ENCODE data around the gene MMP11. TPM values are rescaled to one million over a fixed set of nuclear protein-coding genes. Genes with fewer than 3 reads are reported as not detected.
A peak's percentile ranks its signal among the peaks of the same experiment; 100 is the strongest.
"Not testable (repeated sequence)": the region's sequence is repeated elsewhere in the genome, so short reads cannot be mapped to it uniquely, and the experiment has no call there.

The MMP11 gene, protein sequence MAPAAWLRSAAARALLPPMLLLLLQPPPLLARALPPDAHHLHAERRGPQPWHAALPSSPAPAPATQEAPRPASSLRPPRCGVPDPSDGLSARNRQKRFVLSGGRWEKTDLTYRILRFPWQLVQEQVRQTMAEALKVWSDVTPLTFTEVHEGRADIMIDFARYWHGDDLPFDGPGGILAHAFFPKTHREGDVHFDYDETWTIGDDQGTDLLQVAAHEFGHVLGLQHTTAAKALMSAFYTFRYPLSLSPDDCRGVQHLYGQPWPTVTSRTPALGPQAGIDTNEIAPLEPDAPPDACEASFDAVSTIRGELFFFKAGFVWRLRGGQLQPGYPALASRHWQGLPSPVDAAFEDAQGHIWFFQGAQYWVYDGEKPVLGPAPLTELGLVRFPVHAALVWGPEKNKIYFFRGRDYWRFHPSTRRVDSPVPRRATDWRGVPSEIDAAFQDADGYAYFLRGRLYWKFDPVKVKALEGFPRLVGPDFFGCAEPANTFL
- total RNA-seq = 10 to 100 TPM in 4 of 7 donors, 1 to 10 TPM in 3; 1.4 to 59.7 (median 12.1) TPM
- polyA plus RNA-seq = 10 to 100 TPM in 1 of 2 donors, 1 to 10 TPM in 1; 1.4 to 11.4 TPM
- long read RNA-seq, donor 1, transcript MMP11-201 (8 exons, 2,291 nt) = major isoform, 35 of 56 reads
- long read RNA-seq, donor 1, partial matches to known transcripts = 13 of 56 reads
- long read RNA-seq, donor 1, other reads (novel, unspliced or antisense) = 8 of 56 reads
- long read RNA-seq, donor 2, transcript MMP11-201 (8 exons, 2,291 nt) = major isoform, 5 of 5 reads
- long read RNA-seq, donor 2, partial matches to known transcripts = 0 of 5 reads
- long read RNA-seq, donor 2, other reads (novel, unspliced or antisense) = 0 of 5 reads
- long read RNA-seq, donor 3, transcript MMP11-201 (8 exons, 2,291 nt) = major isoform, 72 of 124 reads
- long read RNA-seq, donor 3, partial matches to known transcripts = 41 of 124 reads
- long read RNA-seq, donor 3, other reads (novel, unspliced or antisense) = 11 of 124 reads

DNA sequence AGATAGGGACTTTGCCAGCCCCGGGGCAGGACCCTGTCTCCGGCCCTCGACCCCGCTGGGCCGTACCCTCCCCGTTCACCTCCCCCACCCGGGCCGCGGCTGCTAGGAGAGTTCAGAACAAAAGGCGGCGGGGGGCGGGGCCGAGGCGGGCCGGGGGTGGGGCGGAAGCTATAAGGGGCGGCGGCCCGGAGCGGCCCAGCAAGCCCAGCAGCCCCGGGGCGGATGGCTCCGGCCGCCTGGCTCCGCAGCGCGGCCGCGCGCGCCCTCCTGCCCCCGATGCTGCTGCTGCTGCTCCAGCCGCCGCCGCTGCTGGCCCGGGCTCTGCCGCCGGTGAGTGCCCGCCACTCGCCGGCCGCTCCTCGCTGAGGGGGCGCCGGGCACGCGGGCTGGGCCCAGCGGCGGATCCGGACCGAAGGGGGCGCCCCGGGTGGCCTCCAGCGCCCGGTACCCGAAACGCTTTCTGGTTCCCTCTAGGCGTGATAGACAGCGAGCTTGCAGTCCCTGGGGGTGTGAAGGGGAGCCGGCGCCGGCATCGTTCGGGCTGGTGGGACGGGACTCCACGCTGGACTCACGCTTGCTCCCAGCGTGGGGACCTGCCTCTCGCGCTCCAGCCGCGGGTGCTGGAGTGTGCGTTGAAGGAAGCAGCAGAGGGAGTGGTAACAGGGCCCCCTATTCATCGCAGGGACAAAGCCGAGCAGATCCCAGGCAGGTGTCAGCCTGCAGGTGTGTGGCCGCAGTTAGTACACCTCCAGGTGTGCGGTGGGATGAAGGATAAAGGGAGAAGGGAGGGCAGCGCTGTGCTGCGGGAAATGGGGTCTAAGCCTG is at the start of gene MMP11:
TSS of gene MMP11 (plus strand) at position 201 of the 825 bp plus-strand sequence. CDS start at position 223, 22 bp downstream.
- Histone ChIP-seq H3K4me3 (peak within 1 kb of the TSS; percentile 42), H3K4me1 (ENCODE audit: insufficient read depth) (peaks cover 16% of the 10 kb centered on the region), H3K27ac (peak within 1 kb of the TSS in 1 of 2 donors; percentile 23), H3K36me3 (no peaks in the 10 kb centered on the region), H3K9me3 (no peaks in the 10 kb centered on the region), H3K27me3 (no peaks in the 10 kb centered on the region)
- TF ChIP-seq, protein P1, sequence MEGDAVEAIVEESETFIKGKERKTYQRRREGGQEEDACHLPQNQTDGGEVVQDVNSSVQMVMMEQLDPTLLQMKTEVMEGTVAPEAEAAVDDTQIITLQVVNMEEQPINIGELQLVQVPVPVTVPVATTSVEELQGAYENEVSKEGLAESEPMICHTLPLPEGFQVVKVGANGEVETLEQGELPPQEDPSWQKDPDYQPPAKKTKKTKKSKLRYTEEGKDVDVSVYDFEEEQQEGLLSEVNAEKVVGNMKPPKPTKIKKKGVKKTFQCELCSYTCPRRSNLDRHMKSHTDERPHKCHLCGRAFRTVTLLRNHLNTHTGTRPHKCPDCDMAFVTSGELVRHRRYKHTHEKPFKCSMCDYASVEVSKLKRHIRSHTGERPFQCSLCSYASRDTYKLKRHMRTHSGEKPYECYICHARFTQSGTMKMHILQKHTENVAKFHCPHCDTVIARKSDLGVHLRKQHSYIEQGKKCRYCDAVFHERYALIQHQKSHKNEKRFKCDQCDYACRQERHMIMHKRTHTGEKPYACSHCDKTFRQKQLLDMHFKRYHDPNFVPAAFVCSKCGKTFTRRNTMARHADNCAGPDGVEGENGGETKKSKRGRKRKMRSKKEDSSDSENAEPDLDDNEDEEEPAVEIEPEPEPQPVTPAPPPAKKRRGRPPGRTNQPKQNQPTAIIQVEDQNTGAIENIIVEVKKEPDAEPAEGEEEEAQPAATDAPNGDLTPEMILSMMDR (IDR thresholded peaks at IDR 0.05) = no peak
- TF ChIP-seq EP300 (IDR thresholded peaks at IDR 0.05) = no peak
- no peak for TF ChIP-seq POLR2A (IDR thresholded peaks at IDR 0.05)
- DNase-seq = peak; percentile 58 to 79 (median 67)
- 2 to 10% (median 3%) methylated on average over 29 to 79 of the region's 79 CpGs for WGBS, 3 donors
- intact Hi-C loops (cut with DNase I) = no loop called here

DNA sequence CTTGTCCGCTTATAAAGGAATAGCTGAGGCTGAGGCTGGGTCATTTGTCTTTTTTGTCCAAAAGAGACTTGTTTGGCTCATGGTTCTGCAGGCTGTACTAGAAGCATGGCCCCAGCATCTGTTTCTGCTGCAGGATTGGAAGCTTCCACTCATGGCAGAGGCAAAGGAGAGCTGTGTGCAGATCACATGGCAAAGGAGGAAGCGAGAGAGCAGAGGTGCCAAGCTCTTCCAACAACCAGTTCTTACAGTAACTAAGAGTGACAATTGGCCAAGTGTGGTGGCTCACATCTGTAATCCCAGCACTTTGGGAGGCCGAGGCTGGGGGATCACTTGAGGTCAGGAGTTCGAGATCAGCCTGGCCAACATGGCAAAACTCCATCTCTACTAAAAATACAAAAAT is 44.5 kb upstream of the MMP11 start:
- intact Hi-C loops (cut with DNase I); DNase-seq; H3K27ac ChIP-seq; H3K4me1 ChIP-seq (ENCODE audit: insufficient read depth); H3K27me3 ChIP-seq; H3K36me3 ChIP-seq; H3K4me3 ChIP-seq; H3K9me3 ChIP-seq: not testable (repeated sequence)
- WGBS, 3 donors = 87 to 97% (median 91%) methylated on average over 4 of the region's 4 CpGs

DNA sequence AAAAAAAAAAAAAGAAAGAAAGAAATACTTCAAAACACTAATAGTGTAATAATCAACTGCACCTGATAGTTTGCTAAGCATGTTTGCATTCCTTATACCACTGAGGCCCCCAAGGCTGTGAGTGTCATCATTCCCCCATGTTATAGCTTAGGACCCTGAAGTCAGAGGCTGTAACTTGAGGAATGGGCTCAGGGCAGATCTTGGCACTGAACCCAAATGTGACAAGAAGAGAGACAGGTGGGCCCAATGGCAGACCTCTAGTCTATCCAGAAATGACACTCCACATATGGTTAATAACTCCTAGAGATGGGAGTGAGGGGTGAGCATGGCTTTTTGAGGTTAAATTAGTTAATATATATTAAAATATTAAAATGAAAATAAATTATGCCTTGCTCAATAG is 35.0 kb upstream of the MMP11 start:
- Histone ChIP-seq H3K36me3 (no peaks in the 10 kb centered on the region), H3K27ac (no peak overlapping the region), H3K27me3 (no peaks in the 10 kb centered on the region), H3K9me3 (no peaks in the 10 kb centered on the region), H3K4me1 (ENCODE audit: insufficient read depth) (peaks cover 4% of the 10 kb centered on the region), H3K4me3 (no peak overlapping the region)
- no peak for TF ChIP-seq POLR2A (IDR thresholded peaks at IDR 0.05)
- TF ChIP-seq, protein P1 (IDR thresholded peaks at IDR 0.05) = no peak
- TF ChIP-seq EP300 (IDR thresholded peaks at IDR 0.05) = no peak
- intact Hi-C loops (cut with DNase I) = no loop called here
- DNase-seq = no peak

DNA sequence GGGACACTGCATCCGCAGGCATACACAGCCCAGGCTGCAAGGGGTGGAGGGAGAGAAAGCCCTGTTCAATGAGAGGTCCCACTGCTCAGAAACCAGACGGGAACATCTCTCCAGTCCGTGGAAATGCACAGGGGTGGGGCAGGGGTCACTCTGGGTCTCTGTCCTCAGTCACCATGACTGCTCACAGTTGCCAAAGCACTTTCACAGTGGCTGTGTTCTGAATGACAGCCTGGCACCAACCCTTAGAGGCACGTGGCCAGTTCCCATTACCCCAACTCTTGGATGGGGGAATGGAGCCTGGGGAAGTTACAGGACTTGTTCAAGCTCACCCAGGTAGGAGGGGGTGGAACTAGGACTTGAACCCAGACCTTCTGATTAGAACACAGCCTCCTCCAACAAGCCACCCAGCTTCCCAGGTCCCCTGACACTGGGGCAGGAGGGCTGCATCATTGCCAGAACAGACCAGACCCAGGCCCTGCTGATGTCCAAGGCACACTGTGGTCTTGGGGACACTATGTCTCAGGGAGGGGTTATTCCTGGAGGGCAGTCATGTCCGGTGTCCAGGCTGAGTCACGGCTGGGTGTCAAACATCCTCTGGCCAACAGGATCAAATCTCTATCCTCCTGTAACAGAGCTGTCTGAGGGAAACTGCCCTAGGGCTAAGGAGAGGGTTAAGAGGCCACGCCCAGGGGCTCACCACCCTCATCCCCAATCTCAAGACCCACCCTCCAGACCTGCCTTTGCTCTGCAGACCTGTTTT is 30.0 kb upstream of the MMP11 start:
- Histone ChIP-seq H3K4me1 (ENCODE audit: insufficient read depth) (peaks cover 11% of the 10 kb centered on the region), H3K4me3 (no peak overlapping the region), H3K27me3 (no peaks in the 10 kb centered on the region), H3K27ac (peak overlapping the region in 1 of 2 donors; percentile 67), H3K9me3 (no peaks in the 10 kb centered on the region), H3K36me3 (no peaks in the 10 kb centered on the region)
- TF ChIP-seq POLR2A (IDR thresholded peaks at IDR 0.05) (no peak), EP300 (IDR thresholded peaks at IDR 0.05) (no peak)
- TF ChIP-seq, protein P1 (IDR thresholded peaks at IDR 0.05) = no peak
- WGBS, 3 donors = 37 to 51% (median 49%) methylated on average over 7 of the region's 7 CpGs
- intact Hi-C loops (cut with DNase I) = no loop called here
- DNase-seq = no peak

All from ovary (tissue), 10 donors.